Vagina (tissue), 2 donors: Measurements from ENCODE around the gene THEM5. TPM values are rescaled to one million over a fixed set of nuclear protein-coding genes. Genes with fewer than 3 reads are reported as not detected.

ENCODE experiments used
- DNase-seq, 2 donors: peaks; one replicate each; pipeline ENCODE4 v3.0.0-alpha.2; 2017; ENCODE audit errors: extremely low spot score in 2 of 2
- H3K27ac ChIP-seq: fragments of 200-600 bp; sonication (generic); one replicate; pipeline ENCODE4 v1.5.1; 2019
- H3K27me3 ChIP-seq: fragments of 200-600 bp; sonication (generic); one replicate; pipeline ENCODE4 v1.5.1; 2019
- H3K36me3 ChIP-seq, 2 donors: fragments of 200-600 bp; sonication (generic); one replicate each; pipeline ENCODE4 v1.5.1; 2017 to 2019
- H3K4me1 ChIP-seq: fragments of 200-600 bp; sonication (generic); one replicate; pipeline ENCODE4 v1.5.1; 2019
- H3K4me3 ChIP-seq, 2 donors: fragments of 200-600 bp; sonication (generic); 1 replicate in 1 of 2; 2 replicates in 1 of 2; pipeline ENCODE4 v1.5.1; 2016 to 2019
- H3K9me3 ChIP-seq: fragments of 200-600 bp; sonication (generic); one replicate; pipeline ENCODE4 v1.5.1; 2019
- POLR2A ChIP-seq, 2 donors: fragments of 450-650 bp; IDR thresholded peaks; one replicate each; pipeline ENCODE4 v1.6.1; 2017; ENCODE audit warnings: antibody characterized with exemption in 2 of 2, mild to moderate bottlenecking in 2 of 2, moderate library complexity in 2 of 2
- POLR2AphosphoS5 ChIP-seq, 2 donors: sonication (generic); formaldehyde crosslinking; IDR thresholded peaks; one replicate each; pipeline ENCODE4 v1.9.0; 2017; ENCODE audit warnings: antibody characterized with exemption in 2 of 2, mild to moderate bottlenecking in 2 of 2, low read depth in 1 of 2; ENCODE audit not compliant: insufficient read depth in 1 of 2
- intact Hi-C: fragments of 100-400 bp; cut with DNase I; formaldehyde crosslinking; loops from one replicate; pipeline ENCODE4 v1.15.1; 2023
- total RNA-seq: library from RNA; depleted of rRNA; stranded (reverse); fragments of >200 nt; gene quantifications from one replicate; pipeline ENCODE4 v1.2.3, GENCODE V29; 2016
- TF ChIP-seq, protein P1 (sequence below), 3 experiments: fragments of 450-650 bp in 2 of 3; fragments of 200-600 bp in 1 of 3; sonication (generic) in 1 of 3; IDR thresholded peaks; one replicate each; pipeline ENCODE4 v1.5.1; 2017 to 2019; ENCODE audit warnings: antibody characterized with exemption in 3 of 3, mild to moderate bottlenecking in 2 of 3, moderate library complexity in 2 of 3

THEM5 gene
- total RNA-seq, 1 donor from 2014 or later: 0.98 TPM

DNA sequence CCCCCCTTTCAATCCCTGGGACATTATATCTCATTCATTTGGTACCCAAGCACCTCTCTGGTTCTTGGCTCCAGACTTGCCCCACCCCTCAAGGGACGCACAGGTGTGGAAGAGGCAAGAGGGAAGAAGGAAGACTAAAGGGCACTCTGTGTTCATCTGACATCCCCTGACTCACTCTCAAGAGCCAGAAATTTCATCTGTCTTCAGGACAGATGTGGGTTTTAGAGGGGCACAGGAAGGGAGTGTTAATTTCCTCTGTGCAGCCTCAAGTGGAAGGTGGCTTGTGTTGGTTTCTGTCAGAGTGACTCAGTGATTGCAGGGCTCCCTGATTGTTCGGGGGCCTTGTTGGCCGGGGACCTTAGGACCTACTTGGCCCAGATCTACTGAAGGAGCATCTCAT is 16.3 kb downstream of the THEM5 start:
- DNase-seq: no peak
- intact Hi-C loops: no loop called here
- H3K4me1 ChIP-seq: peaks cover 36% of the 10 kb centered on the region
- no peaks in the 10 kb centered on the region for H3K9me3 ChIP-seq
- no peak overlapping the region for H3K4me3 ChIP-seq
- H3K27me3 ChIP-seq: no peaks in the 10 kb centered on the region
- no peak for TF ChIP-seq POLR2AphosphoS5 (IDR thresholded peaks at IDR 0.05; ENCODE audit: insufficient read depth in 1 of 2, low read depth in 1 of 2)
- TF ChIP-seq POLR2A (IDR thresholded peaks at IDR 0.05): no peak
- TF ChIP-seq, protein P1, sequence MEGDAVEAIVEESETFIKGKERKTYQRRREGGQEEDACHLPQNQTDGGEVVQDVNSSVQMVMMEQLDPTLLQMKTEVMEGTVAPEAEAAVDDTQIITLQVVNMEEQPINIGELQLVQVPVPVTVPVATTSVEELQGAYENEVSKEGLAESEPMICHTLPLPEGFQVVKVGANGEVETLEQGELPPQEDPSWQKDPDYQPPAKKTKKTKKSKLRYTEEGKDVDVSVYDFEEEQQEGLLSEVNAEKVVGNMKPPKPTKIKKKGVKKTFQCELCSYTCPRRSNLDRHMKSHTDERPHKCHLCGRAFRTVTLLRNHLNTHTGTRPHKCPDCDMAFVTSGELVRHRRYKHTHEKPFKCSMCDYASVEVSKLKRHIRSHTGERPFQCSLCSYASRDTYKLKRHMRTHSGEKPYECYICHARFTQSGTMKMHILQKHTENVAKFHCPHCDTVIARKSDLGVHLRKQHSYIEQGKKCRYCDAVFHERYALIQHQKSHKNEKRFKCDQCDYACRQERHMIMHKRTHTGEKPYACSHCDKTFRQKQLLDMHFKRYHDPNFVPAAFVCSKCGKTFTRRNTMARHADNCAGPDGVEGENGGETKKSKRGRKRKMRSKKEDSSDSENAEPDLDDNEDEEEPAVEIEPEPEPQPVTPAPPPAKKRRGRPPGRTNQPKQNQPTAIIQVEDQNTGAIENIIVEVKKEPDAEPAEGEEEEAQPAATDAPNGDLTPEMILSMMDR (IDR thresholded peaks at IDR 0.05): no peak
- no peak overlapping the region for H3K27ac ChIP-seq
- H3K36me3 ChIP-seq: no peaks in the 10 kb centered on the region

DNA sequence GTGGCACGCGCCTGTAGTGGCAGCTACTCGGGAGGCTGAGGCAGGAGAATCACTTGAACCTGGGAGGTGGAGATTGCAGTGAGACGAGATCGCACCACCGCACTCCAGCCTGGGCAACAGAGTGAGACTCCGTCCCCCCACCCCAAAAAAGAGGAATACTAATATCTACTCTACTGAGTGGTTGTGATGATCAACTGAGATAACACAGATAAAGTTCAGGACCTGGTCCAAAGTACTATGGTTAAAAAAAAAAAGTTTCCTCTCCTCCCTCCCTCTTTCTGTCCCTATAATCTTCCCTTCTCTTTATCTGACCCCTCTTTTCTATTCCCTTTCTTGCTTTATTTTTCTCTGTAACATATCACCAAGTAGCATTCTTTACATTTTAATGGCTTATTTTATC is 17.9 kb downstream of the THEM5 start:
- TF ChIP-seq POLR2A (IDR thresholded peaks at IDR 0.05) (no peak), POLR2AphosphoS5 (IDR thresholded peaks at IDR 0.05; ENCODE audit: insufficient read depth in 1 of 2, low read depth in 1 of 2) (no peak)
- TF ChIP-seq, protein P1 (IDR thresholded peaks at IDR 0.05): no peak
- Histone ChIP-seq H3K4me1 (peaks cover 42% of the 10 kb centered on the region), H3K27me3 (no peaks in the 10 kb centered on the region), H3K4me3 (no peak overlapping the region), H3K9me3 (no peaks in the 10 kb centered on the region), H3K27ac (no peak overlapping the region), H3K36me3 (no peaks in the 10 kb centered on the region)
- DNase-seq: no peak
- intact Hi-C loops: no loop called here

DNA sequence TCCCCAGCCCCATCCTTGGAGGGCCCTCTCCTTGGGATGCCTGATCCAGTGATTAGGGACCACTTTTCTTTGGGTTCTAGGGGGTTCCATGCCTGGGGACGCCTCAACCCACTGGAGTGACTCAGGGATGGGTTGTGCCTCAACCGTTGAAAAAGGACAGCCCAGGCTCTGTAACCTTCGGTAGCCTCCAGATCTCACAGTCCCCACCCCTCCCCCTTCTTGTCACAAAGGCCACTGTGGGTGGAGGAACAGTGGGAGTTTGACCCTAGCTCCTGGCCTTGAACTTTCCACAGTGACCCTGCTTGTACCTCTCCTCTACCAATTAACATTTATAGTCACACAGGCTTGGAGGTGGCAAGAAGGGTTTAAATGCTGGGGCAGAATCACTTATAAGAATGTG is 19.3 kb downstream of the THEM5 start:
- TF ChIP-seq, protein P1 (IDR thresholded peaks at IDR 0.05): no peak
- TF ChIP-seq POLR2AphosphoS5 (IDR thresholded peaks at IDR 0.05; ENCODE audit: insufficient read depth in 1 of 2, low read depth in 1 of 2): no peak
- no peak for TF ChIP-seq POLR2A (IDR thresholded peaks at IDR 0.05)
- intact Hi-C loops: no loop called here
- H3K36me3 ChIP-seq: no peaks in the 10 kb centered on the region
- no peaks in the 10 kb centered on the region for H3K9me3 ChIP-seq
- H3K27me3 ChIP-seq: no peaks in the 10 kb centered on the region
- no peak overlapping the region for H3K4me3 ChIP-seq
- peaks cover 38% of the 10 kb centered on the region for H3K4me1 ChIP-seq
- no peak for DNase-seq
- H3K27ac ChIP-seq: no peak overlapping the region

DNA sequence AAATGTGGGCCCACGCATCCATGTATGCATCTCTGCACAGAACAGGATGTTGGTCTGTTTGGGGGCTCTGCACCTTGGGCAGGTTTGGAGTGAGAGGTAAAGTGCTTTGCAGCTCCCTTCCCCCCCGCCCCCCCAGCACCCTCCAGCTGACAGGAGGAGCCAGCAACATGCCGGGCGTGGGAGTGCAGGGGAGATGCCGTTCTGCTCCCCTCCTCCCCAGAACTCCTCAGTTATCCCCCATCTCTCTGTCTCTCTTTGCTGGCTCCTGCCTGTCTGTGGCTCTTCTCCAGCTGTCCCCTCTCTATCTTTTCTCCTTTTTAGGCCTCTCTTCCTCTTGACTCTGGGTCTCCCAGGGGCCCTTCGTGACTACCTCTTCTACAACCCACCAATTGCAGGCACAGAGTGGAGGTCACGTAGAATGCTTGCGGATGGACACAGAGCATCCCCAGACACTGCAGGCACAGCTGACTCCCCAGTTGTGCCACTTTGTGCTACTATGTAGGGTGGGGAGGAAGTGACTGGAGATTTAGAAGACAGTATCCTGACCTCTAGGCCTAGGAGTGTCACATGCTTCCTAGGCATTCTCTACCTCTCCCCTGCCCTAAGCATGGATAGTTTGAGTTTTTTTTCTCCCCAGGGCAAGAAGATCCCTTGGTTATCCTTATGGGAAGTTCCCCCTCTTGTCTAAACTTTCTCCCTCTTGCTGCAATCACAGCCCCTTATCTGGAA is 20.2 kb downstream of the THEM5 start:
- no peaks in the 10 kb centered on the region for H3K27me3 ChIP-seq
- intact Hi-C loops: no loop called here
- TF ChIP-seq POLR2AphosphoS5 (IDR thresholded peaks at IDR 0.05; ENCODE audit: insufficient read depth in 1 of 2, low read depth in 1 of 2): no peak
- TF ChIP-seq, protein P1 (IDR thresholded peaks at IDR 0.05): no peak
- TF ChIP-seq POLR2A (IDR thresholded peaks at IDR 0.05): no peak
- no peak overlapping the region for H3K4me3 ChIP-seq
- H3K4me1 ChIP-seq: peaks cover 30% of the 10 kb centered on the region
- no peaks in the 10 kb centered on the region for H3K9me3 ChIP-seq
- H3K36me3 ChIP-seq: no peaks in the 10 kb centered on the region
- H3K27ac ChIP-seq: no peak overlapping the region
- DNase-seq: no peak

DNA sequence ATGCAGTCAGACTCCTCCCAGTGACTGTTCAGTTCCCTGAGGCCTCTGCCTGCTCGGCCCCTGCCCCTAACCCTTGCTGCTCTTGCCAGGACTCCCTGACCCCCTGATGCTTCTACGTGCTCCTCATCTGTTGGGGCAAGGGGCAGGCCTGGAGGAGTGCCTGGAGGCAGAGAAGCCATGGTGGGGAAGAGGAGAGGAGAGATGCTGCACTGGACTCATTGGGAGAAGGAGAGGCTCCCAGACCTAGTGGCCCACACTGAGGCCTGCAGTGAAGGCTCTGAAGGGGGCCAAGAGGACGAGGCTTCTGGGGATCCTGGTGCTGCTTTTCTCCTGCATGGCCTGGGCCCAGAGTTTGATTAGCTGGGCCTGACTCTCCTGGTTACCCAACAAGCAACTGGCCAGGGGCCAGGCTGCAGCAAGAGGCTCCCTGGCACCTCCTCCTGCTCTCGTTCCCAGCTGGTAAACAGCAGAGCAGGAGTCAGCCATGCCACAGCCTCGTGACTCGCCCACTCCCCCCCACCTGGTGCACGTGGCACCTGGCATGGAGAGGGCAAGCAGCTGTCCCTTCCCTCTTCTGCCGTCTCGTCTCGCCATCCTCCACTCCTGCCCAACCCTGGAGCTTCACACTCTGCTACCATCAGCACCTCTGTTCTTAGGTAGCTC is 21.1 kb downstream of the THEM5 start:
- Histone ChIP-seq H3K27ac (no peak overlapping the region), H3K4me1 (peaks cover 25% of the 10 kb centered on the region), H3K4me3 (no peak overlapping the region), H3K27me3 (no peaks in the 10 kb centered on the region), H3K36me3 (no peaks in the 10 kb centered on the region), H3K9me3 (no peaks in the 10 kb centered on the region)
- TF ChIP-seq POLR2A (IDR thresholded peaks at IDR 0.05) (no peak), POLR2AphosphoS5 (IDR thresholded peaks at IDR 0.05; ENCODE audit: insufficient read depth in 1 of 2, low read depth in 1 of 2) (peak in 1 of 2 donors; percentile 22)
- intact Hi-C loops: no loop called here
- no peak for DNase-seq
